H1 (cell line): ENCODE measurements around the gene SMIM38. TPM values are rescaled to one million over a fixed set of nuclear protein-coding genes. Genes with fewer than 3 reads are reported as not detected.

Experiments used
- CTCF ChIA-PET: fragments of 300-600 bp; sonication (Branson Sonifier 250); formaldehyde crosslinking; loops from one replicate; lab custom pipeline; 2021; ENCODE audit not compliant: partially characterized antibody; lab: Charles Lee
- POLR2A ChIA-PET: fragments of 300-600 bp; sonication (Branson Sonifier 250); formaldehyde crosslinking; loops from one replicate; lab custom pipeline; 2021; ENCODE audit warnings: inconsistent platforms; ENCODE audit not compliant: partially characterized antibody; lab: Charles Lee
- DNase-seq, 2 experiments: peaks; one replicate each; pipeline versions ENCODE4 v3.0.0 to v3.0.0-alpha.2; 2010 to 2022; ENCODE audit warnings: low spot score in 2 of 2, low read depth in 1 of 2, mixed read lengths in 1 of 2
- FAIRE-seq: peaks from 2 replicates; lab custom pipeline; 2011; peaks lifted over from hg19 to GRCh38; lab: Jason Lieb, UNC
- H2AFZ ChIP-seq: 2 replicates; pipeline ENCODE4 v1.8.1; 2012; ENCODE audit warnings: low read length, inconsistent platforms
- H2AK5ac ChIP-seq: 2 replicates; pipeline ENCODE4 v1.6.1; 2013; ENCODE audit warnings: low read depth, low read length
- H2BK120ac ChIP-seq: replicated peaks from 2 replicates; pipeline ENCODE3; 2013; ENCODE audit warnings: low read depth, low read length, inconsistent platforms
- H2BK12ac ChIP-seq: 2 replicates; pipeline ENCODE4 v1.6.1; 2013; ENCODE audit warnings: low read depth, low read length
- H2BK15ac ChIP-seq: 2 replicates; pipeline ENCODE4 v1.6.1; 2013; ENCODE audit warnings: low read length
- H2BK20ac ChIP-seq: 2 replicates; pipeline ENCODE4 v1.6.1; 2013; ENCODE audit warnings: low read length
- H2BK5ac ChIP-seq: 2 replicates; pipeline ENCODE4 v1.6.1; 2013; ENCODE audit warnings: low read depth, low read length
- H3K14ac ChIP-seq: 2 replicates; pipeline ENCODE4 v1.6.1; 2013; ENCODE audit warnings: inconsistent platforms; ENCODE audit not compliant: insufficient read length
- H3K18ac ChIP-seq: 2 replicates; pipeline ENCODE4 v1.6.1; 2013; ENCODE audit warnings: low read length; ENCODE audit errors: extremely low read depth
- H3K23ac ChIP-seq: 2 replicates; pipeline ENCODE4 v1.6.1; 2013; ENCODE audit warnings: inconsistent platforms; ENCODE audit not compliant: insufficient read length
- H3K23me2 ChIP-seq: 2 replicates; pipeline ENCODE4 v1.6.1; 2013; ENCODE audit warnings: low read depth, low read length
- H3K27ac ChIP-seq: 2 replicates; pipeline ENCODE4 v1.6.1; 2011; ENCODE audit warnings: low read depth, low read length, inconsistent platforms
- H3K27me3 ChIP-seq, 4 experiments: replicated peaks in 1 of 4; 1 replicate in 1 of 4; 2 replicates in 3 of 4; pipeline versions ENCODE4 v1.6.1 to v1.8.1; 2011 to 2013; ENCODE audit warnings: low read length in 3 of 4, mild to moderate bottlenecking in 3 of 4, inconsistent platforms in 2 of 4, mixed read lengths in 2 of 4, moderate library complexity in 1 of 4; ENCODE audit not compliant: control insufficient read depth in 3 of 4, insufficient read depth in 3 of 4; ENCODE audit errors: extremely low read depth in 1 of 4
- H3K36me3 ChIP-seq, 4 experiments: 2 replicates each; pipeline versions ENCODE4 v1.6.1 to v1.8.1; 2011 to 2013; ENCODE audit warnings: mild to moderate bottlenecking in 4 of 4, low read length in 3 of 4, moderate library complexity in 2 of 4, control low read depth in 1 of 4, inconsistent platforms in 1 of 4; ENCODE audit not compliant: insufficient read depth in 4 of 4, control insufficient read depth in 2 of 4
- H3K4ac ChIP-seq: replicated peaks from 2 replicates; pipeline ENCODE3; 2013; ENCODE audit warnings: low read length, low read depth, mixed read lengths, inconsistent platforms; ENCODE audit not compliant: insufficient read length
- H3K4me1 ChIP-seq, 4 experiments: replicated peaks in 1 of 4; 1 replicate in 1 of 4; 2 replicates in 3 of 4; pipeline versions ENCODE4 v1.6.1 to v1.8.1; 2011 to 2013; ENCODE audit warnings: low read length in 3 of 4, inconsistent platforms in 2 of 4, mixed read lengths in 1 of 4; ENCODE audit not compliant: insufficient read depth in 4 of 4, control insufficient read depth in 3 of 4
- H3K4me2 ChIP-seq, 2 experiments: 2 replicates each; pipeline versions ENCODE4 v1.6.1 to v1.8.1; 2011 to 2013; ENCODE audit warnings: low read depth in 2 of 2, low read length in 2 of 2, control low read depth in 1 of 2, inconsistent platforms in 1 of 2, mild to moderate bottlenecking in 1 of 2; ENCODE audit not compliant: insufficient read depth in 1 of 2
- H3K4me3 ChIP-seq, 4 experiments: fragments of 200-600, 300-600 bp in 1 of 4; sonication (generic), shearing (Covaris generic), sonication (Bioruptor Twin) in 1 of 4; 2 replicates each; pipeline versions ENCODE4 v1.5.1 to v1.8.1; 2011 to 2016; ENCODE audit warnings: low read length in 4 of 4, low read depth in 3 of 4, control low read depth in 2 of 4, inconsistent platforms in 2 of 4, mild to moderate bottlenecking in 2 of 4, mixed read lengths in 1 of 4, moderate library complexity in 1 of 4; ENCODE audit not compliant: insufficient read depth in 2 of 4; ENCODE audit errors: extremely low read depth in 1 of 4
- H3K56ac ChIP-seq: replicated peaks from 2 replicates; pipeline ENCODE3; 2013; ENCODE audit warnings: low read depth, mild to moderate bottlenecking, mixed read lengths, low read length, inconsistent platforms; ENCODE audit not compliant: insufficient read length
- H3K79me1 ChIP-seq: 2 replicates; pipeline ENCODE4 v1.6.1; 2013; ENCODE audit warnings: low read depth, low read length, control low read depth
- H3K79me2 ChIP-seq, 2 experiments: 2 replicates each; pipeline versions ENCODE4 v1.6.1 to v1.8.1; 2012 to 2013; ENCODE audit warnings: low read length in 2 of 2, mild to moderate bottlenecking in 2 of 2, inconsistent platforms in 1 of 2; ENCODE audit not compliant: insufficient read depth in 2 of 2, control insufficient read depth in 1 of 2
- H3K9ac ChIP-seq, 4 experiments: replicated peaks in 1 of 4; 1 replicate in 1 of 4; 2 replicates in 3 of 4; pipeline versions ENCODE4 v1.6.1 to v1.8.1; 2011 to 2013; ENCODE audit warnings: low read depth in 3 of 4, low read length in 3 of 4, control low read depth in 2 of 4, mild to moderate bottlenecking in 2 of 4, moderate library complexity in 2 of 4, inconsistent platforms in 1 of 4; ENCODE audit errors: extremely low read depth in 1 of 4
- H3K9me3 ChIP-seq, 2 experiments: 2 replicates each; pipeline versions ENCODE4 v1.6.1 to v1.8.1; 2012 to 2013; ENCODE audit warnings: mild to moderate bottlenecking in 2 of 2, moderate library complexity in 2 of 2, control low read depth in 1 of 2, inconsistent platforms in 1 of 2, low read depth in 1 of 2, low read length in 1 of 2, mixed read lengths in 1 of 2; ENCODE audit not compliant: insufficient read depth in 2 of 2
- H4K20me1 ChIP-seq, 2 experiments: replicated peaks in 1 of 2; 2 replicates each; pipeline versions ENCODE3 to v1.8.1; 2011 to 2013; ENCODE audit warnings: inconsistent platforms in 2 of 2, low read length in 2 of 2, mild to moderate bottlenecking in 1 of 2; ENCODE audit not compliant: insufficient read depth in 2 of 2, control insufficient read depth in 1 of 2
- H4K5ac ChIP-seq: 2 replicates; pipeline ENCODE4 v1.6.1; 2013; ENCODE audit warnings: low read length, low read depth, mixed read lengths, inconsistent platforms; ENCODE audit not compliant: insufficient read length
- H4K8ac ChIP-seq: 2 replicates; pipeline ENCODE4 v1.8.0; 2013; ENCODE audit warnings: mild to moderate bottlenecking, moderate library complexity, low read length, inconsistent platforms; ENCODE audit not compliant: insufficient read depth; ENCODE audit errors: extremely low read depth
- H4K91ac ChIP-seq: replicated peaks from 2 replicates; pipeline ENCODE3; 2013; ENCODE audit warnings: low read length, mixed read lengths, inconsistent platforms; ENCODE audit not compliant: insufficient read length
- CBX5 ChIP-seq: fragments of 300-800, 300-1000 bp; sonication (generic); IDR thresholded peaks from 2 replicates; pipeline ENCODE4 v1.7.1; 2016; ENCODE audit warnings: antibody characterized with exemption, low read length, low read depth
- whole genome bisulfite sequencing, 2 experiments: shearing (Covaris generic) in 1 of 2; methylation state at CpG; one replicate each; pipeline versions ENCODE4 v1.1.6 to v1.1.7; 2013 to 2015; ENCODE audit warnings: low lambda C conversion rate in 2 of 2, mixed read lengths in 2 of 2, inconsistent platforms in 1 of 2, low coverage in 1 of 2, missing lambda C conversion rate in 1 of 2; ENCODE audit not compliant: insufficient replicate concordance in 2 of 2, insufficient coverage in 1 of 2, insufficient read length in 1 of 2; ENCODE audit errors: extremely low coverage in 1 of 2, missing lambda C conversion rate in 1 of 2; 5-methylcytosine and 5-hydroxymethylcytosine counted together
- polyA plus RNA-seq, 7 experiments: library from polyadenylated mRNA; depleted of rRNA in 3 of 7; stranded (reverse) in 5 of 7; unstranded in 2 of 7; fragments of >200 nt in 5 of 7; fragments of 200-250 nt in 2 of 7; gene quantifications; 1 replicate in 5 of 7; 2 replicates in 1 of 7; 4 replicates in 1 of 7; pipeline versions ENCODE4 v1.2.1 to v1.2.3, GENCODE V29; 2011 to 2013; ENCODE audit warnings: missing spikeins in 2 of 7, mixed read lengths in 2 of 7
- total RNA-seq: library from RNA; stranded (reverse); fragmentation: NEBNext Ultra II Directional; extraction: Animal tissue kit (Norgen Biotek cat#: 25700); gene quantifications from 2 replicates; pipeline ENCODE4 v1.2.1, GENCODE V29; 2021
- TF ChIP-seq, protein P1 (sequence below): IDR thresholded peaks from 2 replicates; pipeline ENCODE4 v1.6.1; 2011; ENCODE audit warnings: low read length, improper control_type of control experiment

Gene SMIM38
- total and polyA plus RNA-seq, 2 of the 8 experiments (the other 6 are each of a cell fraction or from before 2014, with no cell fraction given) = 0.17 to 0.20 TPM

DNA sequence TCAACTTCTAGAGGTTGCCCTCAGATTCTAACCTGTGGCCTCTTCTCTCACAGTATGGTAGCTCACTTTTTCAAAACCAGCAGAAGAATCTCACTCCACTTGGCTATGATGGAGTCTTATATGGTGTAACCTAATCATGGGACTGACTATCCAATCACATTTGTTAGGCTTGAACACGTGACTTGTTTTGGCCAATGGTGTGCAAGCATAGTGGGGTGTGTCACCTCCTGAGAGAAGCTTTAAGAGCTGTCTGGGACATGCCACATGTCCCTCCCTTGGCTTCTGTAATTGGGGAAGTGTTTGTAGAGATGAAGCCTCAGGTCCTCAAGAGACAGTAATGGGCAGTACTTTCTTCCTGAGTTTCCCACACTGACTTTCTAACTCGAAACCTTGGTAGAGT, 12.8 kb upstream of the SMIM38 start:
- Histone ChIP-seq H3K9me3 (peaks cover 13% of the 10 kb centered on the region in 2 experiments; a peak in 2 of 4 replicates), H2BK12ac (no peak overlapping the region), H3K27ac (no peak overlapping the region), H3K4me2 (no peak overlapping the region), H2BK120ac (no peak overlapping the region), H3K56ac (no peak overlapping the region), H2BK20ac (no peak overlapping the region), H3K4me1 (no peaks in the 10 kb centered on the region), H4K20me1 (no peaks in the 10 kb centered on the region), H4K91ac (no peak overlapping the region), H3K36me3 (no peaks in the 10 kb centered on the region), H2BK15ac (no peak overlapping the region), H3K27me3 (no peaks in the 10 kb centered on the region), H3K23ac (no peak overlapping the region), H3K79me2 (no peaks in the 10 kb centered on the region), H3K23me2 (no peaks in the 10 kb centered on the region), H3K4ac (no peak overlapping the region), H3K9ac (no peak overlapping the region), H3K4me3 (no peak overlapping the region), H2BK5ac (no peak overlapping the region), H3K79me1 (no peaks in the 10 kb centered on the region), H4K8ac (no peak overlapping the region), H2AFZ (no peak overlapping the region), H4K5ac (no peak overlapping the region), H3K18ac (no peak overlapping the region), H3K14ac (no peak overlapping the region), H2AK5ac (no peak overlapping the region)
- TF ChIP-seq CBX5 = no peak
- TF ChIP-seq, protein P1, sequence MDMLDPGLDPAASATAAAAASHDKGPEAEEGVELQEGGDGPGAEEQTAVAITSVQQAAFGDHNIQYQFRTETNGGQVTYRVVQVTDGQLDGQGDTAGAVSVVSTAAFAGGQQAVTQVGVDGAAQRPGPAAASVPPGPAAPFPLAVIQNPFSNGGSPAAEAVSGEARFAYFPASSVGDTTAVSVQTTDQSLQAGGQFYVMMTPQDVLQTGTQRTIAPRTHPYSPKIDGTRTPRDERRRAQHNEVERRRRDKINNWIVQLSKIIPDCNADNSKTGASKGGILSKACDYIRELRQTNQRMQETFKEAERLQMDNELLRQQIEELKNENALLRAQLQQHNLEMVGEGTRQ = peak; percentile 27; the same call in 1 of the 2 replicates
- DNase-seq (peak in 1 of 2 experiments; percentile 38), FAIRE-seq (no peak)
- POLR2A ChIA-PET = no interaction called here
- CTCF ChIA-PET = interaction anchor here (1.5 kb wide), 1 partner anchor 11 kb away, joined by 5 read pairs; no protein-coding TSS in a partner anchor
- WGBS, 2 experiments = 85% methylated on average over 2 of the region's 2 CpGs; no CpG with 5 or more reads in 1 of the 2 experiments
